Activated CD8-positive, alpha-beta T cell treated with anti-CD3 and anti-CD28 coated beads for 36 hours (primary cell): ENCODE results near the gene INPP5A. TPM values are rescaled to one million over a fixed set of nuclear protein-coding genes. Genes with fewer than 3 reads are reported as not detected.
"Not testable (repeated sequence)": the region's sequence is repeated elsewhere in the genome, so short reads cannot be mapped to it uniquely, and the experiment has no call there.

Experiments
- ATAC-seq: fragments of 200-7000 bp; cut with Tn5 transposase; one replicate; pipeline ENCODE4 v1.10.0; 2021; ENCODE audit warnings: mild to moderate bottlenecking, moderate library complexity
- CTCF ChIA-PET: fragments of 350-600 bp; sonication (Branson Sonifier 250); formaldehyde crosslinking; loops from one replicate; lab custom pipeline; 2021; ENCODE audit warnings: antibody characterized with exemption; lab: Charles Lee
- POLR2A ChIA-PET: fragments of 350-600 bp; sonication (Branson Sonifier 250); formaldehyde crosslinking; loops from one replicate; lab custom pipeline; 2021; ENCODE audit warnings: antibody characterized with exemption; lab: Charles Lee
- DNase-seq: peaks from one replicate; pipeline ENCODE4 v3.0.0-alpha.2; 2020
- H3K27ac Mint-ChIP-seq: one replicate; pipeline ENCODE4 v1.8.0; 2021; ENCODE audit warnings: mild to moderate bottlenecking, mixed read lengths
- H3K27me3 Mint-ChIP-seq: one replicate; pipeline ENCODE4 v1.8.0; 2021; ENCODE audit warnings: mixed read lengths
- H3K36me3 Mint-ChIP-seq: one replicate; pipeline ENCODE4 v1.8.0; 2021; ENCODE audit warnings: low read depth, mixed read lengths
- H3K4me1 Mint-ChIP-seq: one replicate; pipeline ENCODE4 v1.8.0; 2021; ENCODE audit warnings: low read depth, mixed read lengths
- H3K4me3 Mint-ChIP-seq: one replicate; pipeline ENCODE4 v1.8.0; 2021; ENCODE audit warnings: mild to moderate bottlenecking, moderate library complexity, mixed read lengths
- H3K9me3 Mint-ChIP-seq: one replicate; pipeline ENCODE4 v1.8.0; 2021; ENCODE audit warnings: mixed read lengths
- intact Hi-C: fragments of 100-400 bp; cut with micrococcal nuclease; formaldehyde crosslinking; loops from one replicate; pipeline ENCODE4 v1.10.0; 2022
- total RNA-seq, 2 experiments: library from RNA; stranded (reverse); gene quantifications; one replicate each; pipeline ENCODE4 v1.2.3, GENCODE V29; 2021
- TF ChIP-seq, protein P1 (sequence below): fragments of 200-600 bp; IDR thresholded peaks from one replicate; pipeline ENCODE4 v1.8.0; 2022; ENCODE audit warnings: antibody characterized with exemption, mild to moderate bottlenecking

Gene INPP5A
- total RNA-seq, 2 experiments from 2014 or later, result 9.6 to 10.4 TPM

DNA sequence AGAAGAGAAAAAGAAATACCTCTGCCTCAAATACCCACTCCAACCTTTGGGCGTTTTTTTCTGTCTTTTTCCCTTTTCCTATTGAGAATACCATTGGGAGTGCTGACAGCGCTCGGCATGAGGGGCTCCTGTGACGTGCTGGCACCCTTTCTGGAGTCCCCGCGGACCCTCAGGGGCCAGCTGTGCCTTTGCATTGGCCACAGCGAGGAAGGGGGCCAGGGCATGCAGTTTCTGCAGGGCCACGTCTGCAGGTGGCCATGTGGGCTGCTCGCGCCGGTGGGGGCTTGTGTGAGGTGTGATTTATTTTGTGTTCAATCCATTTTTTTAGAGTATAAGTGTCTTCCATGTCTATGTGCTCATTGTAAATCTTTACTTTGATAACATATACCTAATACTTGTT, 57.4 kb downstream of the INPP5A start:
- Mint-ChIP-seq H3K27me3 (no peaks in the 10 kb centered on the region), H3K4me3 (no peak overlapping the region), H3K36me3 (peaks cover 6% of the 10 kb centered on the region), H3K4me1 (peaks cover 55% of the 10 kb centered on the region), H3K27ac (no peak overlapping the region), H3K9me3 (peaks cover 15% of the 10 kb centered on the region)
- DNase-seq, result no peak
- intact Hi-C loops, result no loop called here
- TF ChIP-seq, protein P1, sequence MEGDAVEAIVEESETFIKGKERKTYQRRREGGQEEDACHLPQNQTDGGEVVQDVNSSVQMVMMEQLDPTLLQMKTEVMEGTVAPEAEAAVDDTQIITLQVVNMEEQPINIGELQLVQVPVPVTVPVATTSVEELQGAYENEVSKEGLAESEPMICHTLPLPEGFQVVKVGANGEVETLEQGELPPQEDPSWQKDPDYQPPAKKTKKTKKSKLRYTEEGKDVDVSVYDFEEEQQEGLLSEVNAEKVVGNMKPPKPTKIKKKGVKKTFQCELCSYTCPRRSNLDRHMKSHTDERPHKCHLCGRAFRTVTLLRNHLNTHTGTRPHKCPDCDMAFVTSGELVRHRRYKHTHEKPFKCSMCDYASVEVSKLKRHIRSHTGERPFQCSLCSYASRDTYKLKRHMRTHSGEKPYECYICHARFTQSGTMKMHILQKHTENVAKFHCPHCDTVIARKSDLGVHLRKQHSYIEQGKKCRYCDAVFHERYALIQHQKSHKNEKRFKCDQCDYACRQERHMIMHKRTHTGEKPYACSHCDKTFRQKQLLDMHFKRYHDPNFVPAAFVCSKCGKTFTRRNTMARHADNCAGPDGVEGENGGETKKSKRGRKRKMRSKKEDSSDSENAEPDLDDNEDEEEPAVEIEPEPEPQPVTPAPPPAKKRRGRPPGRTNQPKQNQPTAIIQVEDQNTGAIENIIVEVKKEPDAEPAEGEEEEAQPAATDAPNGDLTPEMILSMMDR, result no peak
- no peak for ATAC-seq
- ChIA-PET CTCF (interaction anchor here (1.4 kb wide), 1 partner anchor 8 kb away, joined by 3 read pairs; no protein-coding TSS in a partner anchor), POLR2A (no interaction called here)

DNA sequence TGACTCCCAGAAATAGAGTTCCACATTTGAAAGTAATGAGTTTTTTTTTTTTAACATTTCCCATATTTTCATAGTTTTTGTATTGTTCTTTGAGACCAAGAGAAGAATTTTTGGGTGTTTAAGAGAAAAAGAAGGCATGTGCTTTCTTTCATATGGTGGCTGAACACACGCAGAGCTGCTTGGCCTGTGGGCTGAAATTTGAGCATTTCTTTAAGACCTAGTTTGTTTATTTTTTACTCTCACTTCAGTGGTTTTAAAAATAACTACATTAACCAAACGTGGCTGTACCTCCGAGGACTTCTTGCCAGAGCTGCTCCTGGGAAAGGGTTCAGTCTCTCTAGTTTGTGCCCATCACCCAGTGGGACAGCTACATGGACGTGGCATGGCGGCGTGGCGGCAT, 58.3 kb downstream of the INPP5A start:
- Mint-ChIP-seq H3K9me3 (peaks cover 21% of the 10 kb centered on the region), H3K36me3 (peaks cover 12% of the 10 kb centered on the region), H3K27me3 (no peaks in the 10 kb centered on the region), H3K4me3 (no peak overlapping the region), H3K4me1 (peaks cover 51% of the 10 kb centered on the region), H3K27ac (no peak overlapping the region)
- ChIA-PET CTCF (no interaction called here), POLR2A (no interaction called here)
- DNase-seq, result no peak
- no peak for ATAC-seq
- intact Hi-C loops, result no loop called here
- TF ChIP-seq, protein P1, result no peak

DNA sequence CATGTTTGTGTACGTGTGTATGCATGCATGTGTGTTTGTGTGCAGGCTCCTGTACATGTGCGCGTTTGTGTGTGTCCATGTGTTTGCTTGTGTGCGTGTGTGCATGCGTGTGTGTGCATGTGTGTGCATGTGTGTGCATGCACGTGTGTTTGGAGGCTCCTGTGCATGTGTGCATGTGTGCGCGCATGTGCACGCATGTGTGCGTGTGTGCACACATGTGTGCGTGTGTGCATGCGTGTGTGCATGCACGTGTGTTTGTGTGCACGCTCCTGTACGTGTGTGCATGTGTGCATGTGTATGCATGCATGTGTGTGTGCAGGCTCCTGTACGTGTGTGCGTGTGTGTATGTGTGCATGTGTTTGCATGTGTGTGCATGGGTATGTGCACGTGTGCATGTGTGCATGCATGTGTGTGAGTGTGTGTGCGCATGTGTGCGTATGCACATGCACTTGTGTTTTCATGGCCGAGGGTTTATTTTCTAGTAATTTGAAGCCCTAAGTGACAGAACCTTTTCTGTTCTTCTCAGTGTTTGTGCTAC, 59.2 kb downstream of the INPP5A start:
- Mint-ChIP-seq H3K36me3 (peaks cover 16% of the 10 kb centered on the region), H3K4me1 (peaks cover 46% of the 10 kb centered on the region), H3K27ac (no peak overlapping the region), H3K4me3 (no peak overlapping the region), H3K27me3 (no peaks in the 10 kb centered on the region), H3K9me3 (peaks cover 27% of the 10 kb centered on the region)
- POLR2A ChIA-PET, result no interaction called here
- DNase-seq (no peak), ATAC-seq (no peak)
- TF ChIP-seq, protein P1, result no peak
- intact Hi-C loops, result no loop called here
- CTCF ChIA-PET, result no interaction called here

DNA sequence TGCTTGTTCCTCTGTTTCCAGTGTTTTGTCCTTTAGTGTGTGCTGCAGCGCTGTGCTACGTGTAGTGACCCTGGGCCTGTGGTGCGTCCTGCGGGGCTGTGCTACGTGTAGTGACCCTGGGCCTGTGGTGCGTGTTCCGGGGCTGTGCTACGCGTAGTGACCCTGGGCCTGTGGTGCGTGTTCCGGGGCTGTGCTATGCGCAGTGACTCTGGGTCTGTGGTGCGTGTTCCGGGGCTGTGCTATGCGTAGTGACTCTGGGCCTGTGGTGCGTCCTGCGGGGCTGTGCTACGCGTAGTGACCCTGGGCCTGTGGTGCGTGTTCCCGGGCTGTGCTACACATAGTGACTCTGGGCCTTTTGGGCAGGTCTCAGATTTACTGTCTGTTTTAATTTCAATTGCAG, 60.1 kb downstream of the INPP5A start:
- CTCF ChIA-PET, result no interaction called here
- Mint-ChIP-seq H3K9me3 (peaks cover 25% of the 10 kb centered on the region), H3K36me3 (peaks cover 16% of the 10 kb centered on the region), H3K4me3 (no peak overlapping the region), H3K4me1 (peaks cover 44% of the 10 kb centered on the region), H3K27me3 (no peaks in the 10 kb centered on the region), H3K27ac (no peak overlapping the region)
- TF ChIP-seq, protein P1, result no peak
- POLR2A ChIA-PET, result no interaction called here
- no peak for DNase-seq
- intact Hi-C loops, result no loop called here
- no peak for ATAC-seq

DNA sequence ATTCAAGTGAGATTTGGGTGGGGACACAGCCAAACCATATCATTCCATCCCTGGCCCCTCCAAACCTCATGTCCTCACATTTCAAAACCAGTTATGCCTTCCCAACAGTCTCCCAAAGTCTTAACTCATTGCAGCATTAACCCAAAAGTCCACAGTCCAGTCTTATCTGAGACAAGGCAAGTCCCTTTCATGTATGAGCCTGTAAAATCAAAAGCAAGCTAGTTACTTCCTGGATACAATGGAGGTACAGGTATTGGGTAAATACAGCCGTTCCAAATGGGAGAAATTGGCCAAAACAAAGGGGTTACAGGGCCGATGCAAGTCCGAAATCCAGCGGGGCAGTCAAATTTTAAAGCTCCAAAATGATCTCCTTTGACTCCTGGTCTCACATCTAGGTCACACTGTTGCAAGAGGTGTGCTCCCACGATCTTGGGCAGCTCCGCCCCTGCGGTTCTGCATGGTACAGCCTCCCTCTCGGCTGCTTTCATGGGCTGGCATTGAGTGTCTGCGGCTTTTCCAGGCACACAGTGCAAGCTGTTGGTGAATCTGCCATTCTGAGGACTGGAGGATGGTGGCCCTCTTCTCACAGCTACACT, 61.5 kb downstream of the INPP5A start:
- H3K27me3 Mint-ChIP-seq, H3K27ac Mint-ChIP-seq, ATAC-seq, POLR2A ChIA-PET, H3K4me3 Mint-ChIP-seq, intact Hi-C loops, DNase-seq: not testable (repeated sequence)
- Mint-ChIP-seq H3K36me3 (peaks cover 19% of the 10 kb centered on the region), H3K9me3 (peaks cover 23% of the 10 kb centered on the region), H3K4me1 (peaks cover 29% of the 10 kb centered on the region)
- CTCF ChIA-PET, result interaction anchor here (1.5 kb wide), 1 partner anchor 14 kb away, joined by 3 read pairs; no protein-coding TSS in a partner anchor
